K562 (cell line): Measurements from ENCODE around the gene ADAM22. TPM values are rescaled to one million over a fixed set of nuclear protein-coding genes. Genes with fewer than 3 reads are reported as not detected.

ENCODE experiments used
- ATAC-seq: fragments of 200-7000 bp; cut with Tn5 transposase; 3 replicates; pipeline ENCODE4 v1.9.1; 2020; ENCODE audit warnings: moderate library complexity
- BruUV-seq: library from RNA; stranded (reverse); fragments of 400-500 nt; replicated peaks from 2 replicates; lab custom pipeline; 2021; lab: Mats Ljungman, UMichigan
- CTCF ChIA-PET: fragments of 300-600 bp; formaldehyde crosslinking; extraction: SDS; loops from one replicate; lab custom pipeline; 2021; ENCODE audit warnings: low intra/inter-chr PET ratio; lab: Yijun Ruan, JAX
- POLR2A ChIA-PET: fragments of 300-600, 350-650 bp; sonication (Branson Sonifier 250); formaldehyde crosslinking; extraction: SDS; loops from one replicate; lab custom pipeline; 2021; ENCODE audit warnings: antibody characterized with exemption, inconsistent platforms; lab: Yijun Ruan, JAX
- DNase-seq, 4 experiments: peaks; one replicate each; pipeline versions ENCODE4 v3.0.0 to v3.0.0-alpha.2; 2011 to 2018; ENCODE audit warnings: low spot score in 3 of 4, mixed read lengths in 3 of 4; ENCODE audit errors: extremely low read depth in 1 of 4
- FAIRE-seq: peaks from 2 replicates; lab custom pipeline; 2011; peaks lifted over from hg19 to GRCh38; lab: Jason Lieb, UNC
- H2AFZ ChIP-seq: 2 replicates; pipeline ENCODE4 v1.6.0; 2011; ENCODE audit warnings: low read depth, low read length, control low read depth, inconsistent platforms
- H3K27ac ChIP-seq: fragments of 200-600 bp; 3 replicates; pipeline ENCODE4 v1.8.0; 2011; ENCODE audit warnings: low read depth, mild to moderate bottlenecking, control low read depth, inconsistent platforms, low read length, moderate library complexity, mixed read lengths; ENCODE audit errors: extremely low read depth
- H3K27me3 ChIP-seq, 2 experiments: fragments of 300-600 bp in 1 of 2; 2 replicates in 1 of 2; 3 replicates in 1 of 2; pipeline versions ENCODE4 v1.6.0 to v1.8.0; 2011; ENCODE audit warnings: inconsistent platforms in 2 of 2, low read length in 2 of 2, mild to moderate bottlenecking in 1 of 2, mixed read lengths in 1 of 2, moderate library complexity in 1 of 2; ENCODE audit not compliant: control insufficient read depth in 2 of 2, insufficient read depth in 2 of 2
- H3K36me3 ChIP-seq: fragments of 300-600 bp; 3 replicates; pipeline ENCODE4 v1.8.0; 2011; ENCODE audit warnings: mild to moderate bottlenecking, low read length, inconsistent platforms; ENCODE audit not compliant: control insufficient read depth, insufficient read depth
- H3K4me1 ChIP-seq, 2 experiments: fragments of 200-600 bp in 1 of 2; replicated peaks in 1 of 2; 2 replicates in 1 of 2; 3 replicates in 1 of 2; pipeline versions ENCODE4 v1.5.1 to v1.8.0; 2011; ENCODE audit warnings: inconsistent platforms in 2 of 2, low read length in 2 of 2, mild to moderate bottlenecking in 1 of 2, mixed read lengths in 1 of 2, moderate library complexity in 1 of 2; ENCODE audit not compliant: control insufficient read depth in 2 of 2, insufficient read depth in 2 of 2
- H3K4me2 ChIP-seq: 2 replicates; pipeline ENCODE4 v1.6.1; 2011; ENCODE audit warnings: low read length, control low read depth, inconsistent platforms, mixed read lengths; ENCODE audit not compliant: insufficient read depth
- H3K4me3 ChIP-seq: fragments of 200-600 bp; sonication (generic), shearing (Covaris generic); 2 replicates; pipeline ENCODE4 v1.5.1; 2016; ENCODE audit warnings: control low read depth, inconsistent platforms
- H3K79me2 ChIP-seq: fragments of 200-600 bp; 3 replicates; pipeline ENCODE4 v1.8.0; 2011; ENCODE audit warnings: low read length, inconsistent platforms; ENCODE audit not compliant: control insufficient read depth, insufficient read depth
- H3K9ac ChIP-seq, 2 experiments: 2 replicates each; pipeline versions ENCODE4 v1.6.0 to v1.6.1; 2011; ENCODE audit warnings: low read depth in 2 of 2, low read length in 2 of 2, control low read depth in 1 of 2, inconsistent platforms in 1 of 2, mild to moderate bottlenecking in 1 of 2, mixed read lengths in 1 of 2; ENCODE audit not compliant: insufficient read depth in 1 of 2
- H3K9me1 ChIP-seq: one replicate; pipeline ENCODE4 v1.6.0; 2011; ENCODE audit warnings: inconsistent platforms, mild to moderate bottlenecking, low read length, moderate library complexity; ENCODE audit not compliant: control insufficient read depth, insufficient read depth
- H3K9me3 ChIP-seq: replicated peaks from 2 replicates; pipeline ENCODE4 v1.5.1; 2011; ENCODE audit warnings: low read depth, low read length, inconsistent platforms; ENCODE audit not compliant: control insufficient read depth, insufficient read depth
- H4K20me1 ChIP-seq: replicated peaks from 2 replicates; pipeline ENCODE4 v1.6.1; 2011; ENCODE audit warnings: low read length, inconsistent platforms, mixed read lengths; ENCODE audit not compliant: control insufficient read depth, insufficient read depth
- BRCA1 ChIP-seq, 2 experiments: fragments of 450-650 bp in 1 of 2; sonication (generic) in 1 of 2; formaldehyde crosslinking in 1 of 2; IDR thresholded peaks; 2 replicates each; pipeline versions ENCODE4 v1.5.0 to v1.6.1; 2017 to 2020; ENCODE audit warnings: mild to moderate bottlenecking in 1 of 2, missing genetic modification reagents in 1 of 2
- CBX1 ChIP-seq: sonication (generic); IDR thresholded peaks from 2 replicates; pipeline ENCODE4 v1.6.1; 2016; ENCODE audit warnings: antibody characterized with exemption, low read depth, mild to moderate bottlenecking
- HDAC3 ChIP-seq: fragments of 450-650 bp; IDR thresholded peaks from 2 replicates; pipeline ENCODE4 v1.6.1; 2018; ENCODE audit warnings: borderline replicate concordance, mild to moderate bottlenecking, moderate library complexity; ENCODE audit not compliant: partially characterized antibody
- HIVEP1 ChIP-seq: fragments of 250-450 bp; sonication (Bioruptor Pico); IDR thresholded peaks from 2 replicates; pipeline ENCODE4 v1.4.0; 2020; ENCODE audit warnings: mild to moderate bottlenecking
- MAX ChIP-seq: sonication (generic); formaldehyde crosslinking; IDR thresholded peaks from 2 replicates; pipeline ENCODE4 v1.9.0; 2022; ENCODE audit warnings: mild to moderate bottlenecking, missing genetic modification reagents
- MBD1 ChIP-seq: fragments of 250-450 bp; sonication (Bioruptor Pico); IDR thresholded peaks from 2 replicates; pipeline ENCODE4 v1.8.0; 2022; ENCODE audit warnings: inconsistent platforms
- RBM15 ChIP-seq: fragments of 200-400 bp; formaldehyde crosslinking; IDR thresholded peaks from 2 replicates; pipeline ENCODE4 v1.6.1; 2018; ENCODE audit warnings: mild to moderate bottlenecking, low read length, moderate library complexity; ENCODE audit not compliant: insufficient read depth
- SMAD2 ChIP-seq: fragments of 150-350 bp; IDR thresholded peaks from 2 replicates; pipeline ENCODE4 v1.6.1; 2014; ENCODE audit warnings: low read depth, mild to moderate bottlenecking, low read length
- SOX6 ChIP-seq: fragments of 450-650 bp; IDR thresholded peaks from 2 replicates; pipeline ENCODE4 v1.6.1; 2014; ENCODE audit warnings: mild to moderate bottlenecking
- TRIM28 ChIP-seq: fragments of 450-650 bp; IDR thresholded peaks from 2 replicates; pipeline ENCODE4 v1.6.1; 2017
- ZBED1 ChIP-seq: IDR thresholded peaks from 2 replicates; pipeline ENCODE4 v1.6.1; 2014
- ZBTB9 ChIP-seq: fragments of 450-650 bp; formaldehyde crosslinking; IDR thresholded peaks from 2 replicates; pipeline ENCODE4 v1.4.0; 2020; ENCODE audit warnings: mild to moderate bottlenecking, moderate library complexity
- ZNF592 ChIP-seq: fragments of 450-650 bp; IDR thresholded peaks from 2 replicates; pipeline ENCODE4 v1.6.1; 2017; ENCODE audit warnings: antibody characterized with exemption, mild to moderate bottlenecking
- WGBS: fragments of 100-300 bp; shearing (Covaris generic); methylation state at CpG from one replicate; pipeline ENCODE4 v1.1.6; 2016; ENCODE audit warnings: low coverage, mixed read lengths; ENCODE audit not compliant: insufficient coverage; ENCODE audit errors: missing lambda C conversion rate; 5-methylcytosine and 5-hydroxymethylcytosine counted together
- in situ Hi-C: fragments of 300-500 bp; cut with MboI; formaldehyde crosslinking; loops from 4 replicates; pipeline ENCODE4 v1.15.0; 2018; ENCODE audit warnings: inconsistent platforms, mixed read lengths
- intact Hi-C: fragments of 100-400 bp; cut with micrococcal nuclease; formaldehyde crosslinking; loops from 2 replicates; pipeline ENCODE4 v1.14.2; 2022
- polyA plus RNA-seq, 8 experiments: library from polyadenylated mRNA; depleted of rRNA in 4 of 8; stranded (reverse) in 5 of 8; unstranded in 3 of 8; fragments of >200 nt; fragmentation: Nextera tagmentation in 2 of 8; fragmentation: Illumina TruSeq in 1 of 8; extraction: Ambion mirVana in 2 of 8; extraction: Trizol in 1 of 8; gene quantifications; 2 replicates each; pipeline versions ENCODE4 v1.2.1 to v1.2.3, GENCODE V29; 2011 to 2014; ENCODE audit warnings: inconsistent platforms in 1 of 8, missing spikeins in 1 of 8
- total RNA-seq, 7 experiments: library from RNA; depleted of rRNA in 6 of 7; stranded (reverse); fragments of >200 nt in 6 of 7; fragmentation: Illumina TruSeq in 2 of 7; extraction: Trizol in 2 of 7; gene quantifications; 2 replicates each; pipeline versions ENCODE4 v1.2.1 to v1.2.3, GENCODE V29; 2011 to 2021; ENCODE audit warnings: low replicate concordance in 1 of 7

ADAM22 gene
- total and polyA plus RNA-seq, 9 of the 15 experiments (the other 6 are each of a cell fraction or from before 2014, with no cell fraction given) = 0.01 to 0.58 (median 0.18) TPM

GRCh38 chr7:88200261-88200660 is 266.2 kb downstream of the ADAM22 start:
- H3K9me1 ChIP-seq = no peaks in the 10 kb centered on the region
- BruUV-seq = no TSS peak
- H4K20me1 ChIP-seq = no peaks in the 10 kb centered on the region
- 56% methylated on average over 3 of the region's 3 CpGs for WGBS
- ATAC-seq (no peak), DNase-seq (no peak), FAIRE-seq (no peak)
- H3K9ac ChIP-seq = no peak overlapping the region
- intact Hi-C loops = no loop called here
- H2AFZ ChIP-seq = no peak overlapping the region
- peaks cover 0 to 8% of the 10 kb centered on the region in 2 experiments; a peak in 2 of 5 replicates for H3K4me1 ChIP-seq
- no peaks in the 10 kb centered on the region for H3K9me3 ChIP-seq
- H3K79me2 ChIP-seq = no peaks in the 10 kb centered on the region
- POLR2A ChIA-PET = no interaction called here
- no peak overlapping the region for H3K27ac ChIP-seq
- in situ Hi-C loops = no loop called here
- H3K27me3 ChIP-seq = 0 out of 5 replicates have a peak, but pooled peaks cover 0 to 5% of the 10 kb centered on the region in 2 experiments
- TF ChIP-seq MAX (no peak), SOX6 (no peak), HIVEP1 (CRISPR knock-in tag) (no peak), SMAD2 (no peak), HDAC3 (no peak), MBD1 (CRISPR knock-in tag) (no peak), CBX1 (no peak), ZBED1 (no peak), RBM15 (no peak), BRCA1 (IDR thresholded peaks at IDR 0.05) (no peak), BRCA1 (CRISPR knock-in tag; IDR thresholded peaks at IDR 0.05) (no peak), ZBTB9 (CRISPR knock-in tag) (no peak), TRIM28 (no peak), ZNF592 (no peak)
- CTCF ChIA-PET = no interaction called here
- H3K4me3 ChIP-seq = no peak overlapping the region
- no peak overlapping the region for H3K4me2 ChIP-seq
- peaks cover 22% of the 10 kb centered on the region for H3K36me3 ChIP-seq
